ENCODE results near the gene MRC2. TPM values are rescaled to one million over a fixed set of nuclear protein-coding genes. Genes with fewer than 3 reads are reported as not detected.

The MRC2 gene
- total RNA-seq, 2 donors from 2014 or later, result 43.8 to 46.7 TPM

DNA sequence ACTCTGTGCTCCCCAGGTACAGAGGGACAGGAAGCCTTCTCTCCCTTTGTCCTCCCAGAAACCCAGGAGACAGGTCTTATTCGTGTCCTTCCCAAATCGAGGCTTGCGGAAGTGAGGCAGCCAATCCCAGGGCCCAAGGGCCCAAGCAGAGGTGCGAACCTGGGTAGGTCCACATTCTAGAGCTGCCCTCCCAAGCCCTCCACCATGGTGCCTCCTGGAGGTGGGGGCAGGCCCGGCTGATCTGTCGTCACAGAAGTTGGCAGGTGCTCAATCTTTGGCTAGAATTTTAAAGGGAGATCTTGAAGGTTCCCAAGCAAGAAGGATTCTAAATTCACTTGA lies 21.5 kb downstream of the MRC2 start:
- no peaks in the 10 kb centered on the region for H3K9me3 ChIP-seq
- peak overlapping the region; percentile 35 to 50 for H3K27ac ChIP-seq
- H3K4me1 ChIP-seq, result peaks cover 0 to 36% of the 10 kb centered on the region in 2 donors
- H3K4me3 ChIP-seq, result no peak overlapping the region
- DNase-seq (ENCODE audit: low spot score), result no peak
- TF ChIP-seq, protein P1, sequence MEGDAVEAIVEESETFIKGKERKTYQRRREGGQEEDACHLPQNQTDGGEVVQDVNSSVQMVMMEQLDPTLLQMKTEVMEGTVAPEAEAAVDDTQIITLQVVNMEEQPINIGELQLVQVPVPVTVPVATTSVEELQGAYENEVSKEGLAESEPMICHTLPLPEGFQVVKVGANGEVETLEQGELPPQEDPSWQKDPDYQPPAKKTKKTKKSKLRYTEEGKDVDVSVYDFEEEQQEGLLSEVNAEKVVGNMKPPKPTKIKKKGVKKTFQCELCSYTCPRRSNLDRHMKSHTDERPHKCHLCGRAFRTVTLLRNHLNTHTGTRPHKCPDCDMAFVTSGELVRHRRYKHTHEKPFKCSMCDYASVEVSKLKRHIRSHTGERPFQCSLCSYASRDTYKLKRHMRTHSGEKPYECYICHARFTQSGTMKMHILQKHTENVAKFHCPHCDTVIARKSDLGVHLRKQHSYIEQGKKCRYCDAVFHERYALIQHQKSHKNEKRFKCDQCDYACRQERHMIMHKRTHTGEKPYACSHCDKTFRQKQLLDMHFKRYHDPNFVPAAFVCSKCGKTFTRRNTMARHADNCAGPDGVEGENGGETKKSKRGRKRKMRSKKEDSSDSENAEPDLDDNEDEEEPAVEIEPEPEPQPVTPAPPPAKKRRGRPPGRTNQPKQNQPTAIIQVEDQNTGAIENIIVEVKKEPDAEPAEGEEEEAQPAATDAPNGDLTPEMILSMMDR (IDR thresholded peaks at IDR 0.05), result no peak
- no peaks in the 10 kb centered on the region for H3K36me3 ChIP-seq
- H3K27me3 ChIP-seq, result no peaks in the 10 kb centered on the region

DNA sequence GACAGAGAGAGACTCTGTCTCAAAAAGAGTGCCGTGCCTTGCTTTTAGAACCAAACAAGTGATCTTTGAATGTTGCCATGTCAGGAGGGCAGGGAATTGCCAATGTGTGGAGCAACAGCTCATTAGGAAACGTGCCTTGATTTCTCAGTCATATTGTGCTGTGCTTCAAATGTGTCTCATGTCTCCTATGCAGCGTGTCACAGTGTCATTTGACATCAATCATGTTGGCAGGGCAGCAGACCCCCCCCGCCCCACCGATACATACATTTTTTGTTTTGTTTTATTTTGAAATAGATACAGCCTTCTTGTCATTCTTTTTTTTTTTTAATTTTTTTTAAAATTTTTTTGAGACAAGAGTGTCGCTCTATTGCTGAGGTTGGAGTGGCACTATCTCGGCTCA lies 22.1 kb downstream of the MRC2 start:
- no peaks in the 10 kb centered on the region for H3K36me3 ChIP-seq
- no peaks in the 10 kb centered on the region for H3K9me3 ChIP-seq
- DNase-seq (ENCODE audit: low spot score), result no peak
- H3K27ac ChIP-seq, result no peak overlapping the region
- H3K4me3 ChIP-seq, result no peak overlapping the region
- TF ChIP-seq, protein P1 (IDR thresholded peaks at IDR 0.05), result no peak
- H3K27me3 ChIP-seq, result no peaks in the 10 kb centered on the region
- H3K4me1 ChIP-seq, result peaks cover 0 to 43% of the 10 kb centered on the region in 2 donors

DNA sequence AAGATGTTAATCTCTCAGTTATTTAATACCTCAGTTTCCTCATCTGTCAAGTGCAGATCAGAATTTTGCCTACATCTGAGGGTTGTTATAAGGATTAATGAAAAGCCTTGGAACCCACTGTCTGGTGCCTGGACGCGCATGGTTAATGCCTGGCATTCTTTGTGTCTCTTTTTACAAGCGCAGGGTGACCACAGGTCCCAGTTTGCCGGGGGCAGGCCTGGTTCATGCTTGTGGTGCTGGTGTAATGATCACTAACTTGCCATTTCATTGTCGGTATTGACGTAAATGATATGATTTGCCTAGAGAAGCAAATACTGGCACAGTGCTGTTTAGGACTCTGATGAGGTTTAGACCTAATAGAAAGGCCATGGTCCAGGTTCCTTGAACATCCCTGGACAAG lies 23.1 kb downstream of the MRC2 start:
- TF ChIP-seq, protein P1 (IDR thresholded peaks at IDR 0.05), result no peak
- H3K27me3 ChIP-seq, result no peaks in the 10 kb centered on the region
- H3K4me1 ChIP-seq, result peaks cover 0 to 45% of the 10 kb centered on the region in 2 donors
- no peak overlapping the region for H3K27ac ChIP-seq
- H3K36me3 ChIP-seq, result no peaks in the 10 kb centered on the region
- H3K9me3 ChIP-seq, result no peaks in the 10 kb centered on the region
- no peak for DNase-seq (ENCODE audit: low spot score)
- H3K4me3 ChIP-seq, result no peak overlapping the region

DNA sequence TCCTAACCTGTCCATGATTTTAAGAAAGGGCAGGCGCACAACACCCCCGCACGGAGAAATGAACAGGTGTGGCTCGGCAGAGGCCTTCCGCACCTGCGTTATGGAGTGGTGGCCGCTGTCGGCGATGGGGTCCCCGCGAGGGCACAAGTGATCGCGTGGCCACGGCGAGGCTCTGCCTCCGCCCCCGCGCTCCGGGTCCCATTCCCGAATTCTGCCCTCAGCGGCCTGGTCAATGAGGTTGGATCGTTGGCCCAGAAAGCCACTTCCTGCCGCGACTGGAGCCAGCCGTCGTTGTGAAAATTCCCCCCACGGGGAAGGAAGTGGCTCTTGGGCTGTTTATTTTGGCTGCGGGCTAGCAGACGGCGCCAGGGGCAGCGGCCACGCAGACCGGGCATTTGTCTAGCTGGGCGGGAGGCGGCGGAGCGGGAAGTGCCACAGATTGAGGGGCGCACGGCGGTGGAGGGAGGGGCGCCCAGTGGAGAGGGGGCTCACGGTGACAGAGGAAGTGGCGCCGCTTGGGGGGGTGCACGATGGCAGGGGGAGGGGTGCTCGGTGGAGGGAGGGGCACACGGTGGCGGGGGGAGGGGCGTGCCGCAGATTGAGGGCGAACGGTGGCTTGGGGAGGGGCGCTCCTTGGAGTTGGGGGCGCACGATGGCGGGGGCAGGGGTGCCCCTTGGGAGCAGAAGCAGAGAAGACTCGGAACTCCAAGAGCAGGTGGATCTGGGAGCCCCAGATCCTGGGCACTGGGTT lies 25.0 kb downstream of the MRC2 start:
- TF ChIP-seq, protein P1 (IDR thresholded peaks at IDR 0.05), result no peak
- H3K27ac ChIP-seq, result peak overlapping the region; percentile 48 to 73
- H3K4me1 ChIP-seq, result peaks cover 0 to 45% of the 10 kb centered on the region in 2 donors

DNA sequence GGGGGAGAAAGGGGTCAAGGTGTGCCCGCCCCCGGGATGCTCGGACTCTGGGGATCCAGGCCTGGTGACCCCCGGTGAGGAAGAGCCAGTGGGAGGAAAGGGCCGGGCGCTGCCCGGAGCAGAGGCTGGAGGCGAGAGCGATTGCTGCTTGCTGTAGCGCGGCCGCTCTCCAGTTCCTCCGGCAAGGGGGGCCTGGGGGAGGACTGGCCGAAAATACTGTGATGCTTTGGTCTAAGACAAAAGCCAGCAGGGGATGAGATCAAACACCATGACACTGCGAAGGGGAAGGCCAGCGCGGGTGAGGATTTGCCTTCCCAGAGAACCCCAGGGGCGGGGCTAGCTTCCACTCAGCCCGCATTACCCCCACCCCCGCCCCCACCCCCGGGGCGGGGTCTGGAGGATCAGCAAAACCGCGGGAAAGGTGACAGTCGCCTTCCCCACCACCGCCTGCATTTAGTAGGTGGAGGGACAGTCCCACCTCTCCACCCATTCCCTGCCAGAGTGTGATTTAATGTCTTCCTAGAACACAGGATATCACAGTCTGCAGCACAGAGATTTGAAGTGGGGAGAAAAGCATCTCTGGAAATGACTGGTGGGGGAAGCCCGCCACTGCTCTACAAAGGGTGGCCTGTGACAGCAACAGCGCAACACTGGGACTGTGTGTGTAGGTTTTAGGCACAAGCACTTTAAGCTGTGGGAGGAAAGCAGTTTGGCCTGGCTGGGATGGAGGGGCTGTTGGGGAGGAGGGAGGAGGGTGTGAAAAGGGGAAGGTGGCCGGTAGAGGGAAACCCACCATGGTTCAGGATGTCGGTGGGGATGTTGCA lies 25.7 kb downstream of the MRC2 start:
- peak overlapping the region; percentile 48 to 73 for H3K27ac ChIP-seq
- H3K4me1 ChIP-seq, result peaks cover 0 to 42% of the 10 kb centered on the region in 2 donors
- peak; percentile 78 for DNase-seq (ENCODE audit: low spot score)
- no peaks in the 10 kb centered on the region for H3K9me3 ChIP-seq
- TF ChIP-seq, protein P1 (IDR thresholded peaks at IDR 0.05), result no peak
- H3K4me3 ChIP-seq, result peak overlapping the region; percentile 33 to 55
- H3K27me3 ChIP-seq, result no peaks in the 10 kb centered on the region
- H3K36me3 ChIP-seq, result no peaks in the 10 kb centered on the region

More for the DNA sequence above, 25.0 kb downstream of the MRC2 start:
- no peaks in the 10 kb centered on the region for H3K9me3 ChIP-seq
- H3K27me3 ChIP-seq, result no peaks in the 10 kb centered on the region
- peak overlapping the region; percentile 33 to 55 for H3K4me3 ChIP-seq
- no peaks in the 10 kb centered on the region for H3K36me3 ChIP-seq
- DNase-seq (ENCODE audit: low spot score), result peak; percentile 86
